Adrenal gland (tissue), 5 donors: ENCODE measurements around the gene TMIGD1.

Source experiments
- POLR2A ChIP-seq, 2 donors: fragments of 450-650 bp; IDR thresholded peaks; one replicate each; pipeline ENCODE4 v1.6.1; 2017; ENCODE audit warnings: antibody characterized with exemption in 2 of 2, mild to moderate bottlenecking in 2 of 2, moderate library complexity in 1 of 2
- TF ChIP-seq, protein P1 (sequence below), 6 experiments: fragments of 450-650 bp in 4 of 6; fragments of 200-600 bp in 2 of 6; sonication (generic) in 1 of 6; IDR thresholded peaks; 1 replicate in 5 of 6; 2 replicates in 1 of 6; pipeline versions ENCODE4 v1.5.1 to v1.8.0; 2016 to 2021; ENCODE audit warnings: antibody characterized with exemption in 6 of 6, mild to moderate bottlenecking in 2 of 6, moderate library complexity in 1 of 6
- donor health status: DM: no; HTN: no; CAD: no.

DNA sequence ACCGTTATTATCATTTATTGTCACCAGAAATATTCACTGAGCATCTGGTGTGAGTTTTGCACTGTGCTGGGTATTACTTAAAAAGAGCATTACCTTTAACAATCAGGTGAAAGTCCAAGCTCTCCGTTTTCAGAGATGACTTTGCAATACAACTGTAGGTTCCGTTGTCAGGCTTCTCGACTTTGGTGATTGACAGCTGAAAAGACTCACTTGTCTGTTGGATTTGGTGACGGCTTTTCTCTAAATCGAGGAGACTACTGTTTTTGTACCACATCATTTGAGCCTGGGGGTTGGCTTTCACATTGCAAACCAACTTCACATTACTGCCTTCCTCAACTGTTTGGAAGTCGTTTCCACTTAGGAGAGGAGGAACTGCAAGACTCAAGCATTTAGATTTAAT, 9.1 kb downstream of the TMIGD1 start:
- TF ChIP-seq, protein P1, sequence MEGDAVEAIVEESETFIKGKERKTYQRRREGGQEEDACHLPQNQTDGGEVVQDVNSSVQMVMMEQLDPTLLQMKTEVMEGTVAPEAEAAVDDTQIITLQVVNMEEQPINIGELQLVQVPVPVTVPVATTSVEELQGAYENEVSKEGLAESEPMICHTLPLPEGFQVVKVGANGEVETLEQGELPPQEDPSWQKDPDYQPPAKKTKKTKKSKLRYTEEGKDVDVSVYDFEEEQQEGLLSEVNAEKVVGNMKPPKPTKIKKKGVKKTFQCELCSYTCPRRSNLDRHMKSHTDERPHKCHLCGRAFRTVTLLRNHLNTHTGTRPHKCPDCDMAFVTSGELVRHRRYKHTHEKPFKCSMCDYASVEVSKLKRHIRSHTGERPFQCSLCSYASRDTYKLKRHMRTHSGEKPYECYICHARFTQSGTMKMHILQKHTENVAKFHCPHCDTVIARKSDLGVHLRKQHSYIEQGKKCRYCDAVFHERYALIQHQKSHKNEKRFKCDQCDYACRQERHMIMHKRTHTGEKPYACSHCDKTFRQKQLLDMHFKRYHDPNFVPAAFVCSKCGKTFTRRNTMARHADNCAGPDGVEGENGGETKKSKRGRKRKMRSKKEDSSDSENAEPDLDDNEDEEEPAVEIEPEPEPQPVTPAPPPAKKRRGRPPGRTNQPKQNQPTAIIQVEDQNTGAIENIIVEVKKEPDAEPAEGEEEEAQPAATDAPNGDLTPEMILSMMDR (IDR thresholded peaks at IDR 0.05), result no peak
- TF ChIP-seq POLR2A (IDR thresholded peaks at IDR 0.05), result no peak
